ENCODE results near the gene PHF19.

PHF19 gene

DNA sequence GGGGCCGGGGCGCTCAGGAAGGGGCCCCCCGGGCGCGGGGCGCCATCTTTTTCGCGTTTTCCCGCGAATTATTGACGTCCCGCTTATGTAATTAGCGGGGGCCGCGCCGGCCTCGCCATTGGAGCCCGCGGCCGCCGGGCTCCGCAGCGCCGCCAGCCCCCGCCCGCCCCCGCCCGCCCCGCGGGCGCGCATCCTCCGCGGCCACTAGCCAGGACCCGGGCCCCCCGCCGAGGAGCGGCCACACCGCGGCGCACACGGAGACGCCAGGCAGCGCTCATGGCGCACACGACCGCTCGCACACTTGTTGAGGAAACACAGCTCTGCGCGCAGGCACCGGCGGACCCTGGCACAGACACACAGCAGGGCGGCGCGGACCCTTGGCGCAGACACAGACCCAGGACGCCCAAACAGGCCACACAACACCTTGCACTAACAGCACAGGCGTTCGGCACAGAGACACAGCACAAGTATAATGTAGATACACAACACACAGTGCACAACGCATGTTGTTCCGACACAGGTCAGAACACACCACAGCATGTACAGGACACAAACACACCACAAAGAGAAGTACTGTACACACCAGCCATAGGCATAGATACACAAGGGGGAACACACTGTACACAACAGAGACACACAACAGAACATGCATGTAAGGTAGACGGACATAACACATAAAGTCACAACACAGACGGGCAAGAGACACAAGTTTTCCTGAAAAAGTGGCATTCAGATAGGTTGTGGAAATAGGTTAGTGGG lies 467 bp upstream of the PHF19 start:
- no peak overlapping the region for H2AFZ ChIP-seq (ENCODE audit: low read depth, low read length, severe bottlenecking)

DNA sequence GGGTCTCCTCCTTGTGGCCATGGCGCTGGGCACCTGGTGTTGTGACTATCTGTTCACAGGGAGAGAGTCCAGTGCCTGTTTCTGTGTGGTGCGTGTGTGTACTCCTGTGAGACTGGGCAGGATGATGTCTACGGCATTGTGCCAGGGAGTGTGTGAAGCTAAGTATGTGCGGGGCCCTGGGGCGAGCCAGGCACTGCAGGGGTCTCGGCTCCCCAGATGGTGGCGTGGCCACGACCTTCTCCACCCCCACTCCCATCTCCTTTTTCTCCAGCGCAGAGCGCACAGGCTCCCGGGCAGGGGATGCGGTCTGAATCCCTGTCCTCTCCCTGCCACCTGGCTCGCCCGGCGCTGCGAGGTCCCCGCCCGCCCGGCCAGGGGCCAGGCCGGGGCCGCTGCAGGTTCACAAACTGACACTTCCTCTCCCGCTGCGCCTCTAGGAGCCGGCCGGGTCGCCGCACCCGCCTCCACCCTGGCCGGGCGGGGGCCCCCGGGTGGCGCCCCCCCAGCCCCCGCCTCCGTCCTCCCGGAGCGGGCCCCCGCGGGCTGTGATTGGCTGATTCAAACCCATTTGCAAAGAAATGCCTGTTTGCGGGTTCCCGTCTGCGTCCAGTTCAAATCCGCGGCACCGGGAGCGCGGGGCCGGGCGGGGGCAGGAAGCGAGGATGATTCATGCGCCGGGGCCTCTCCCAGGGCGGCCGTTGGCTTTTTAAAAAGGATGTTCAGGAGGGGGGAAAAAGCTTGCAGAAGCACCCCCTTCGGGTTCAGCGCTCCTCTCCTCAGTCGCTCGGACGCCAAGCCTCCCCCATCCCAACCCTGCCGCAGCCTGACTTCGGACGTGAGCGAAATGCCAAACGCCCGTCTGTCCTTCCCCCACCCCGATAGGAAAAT lies 790 bp downstream of the PHF19 start:
- Histone ChIP-seq H3K9me2 (replicated peaks; ENCODE audit: insufficient read depth, low read length) (no peaks in the 10 kb centered on the region), H2AFZ (ENCODE audit: low read depth, low read length, severe bottlenecking) (peak overlapping the region; percentile 28), H3K36me3 (ENCODE audit: low read length) (peaks cover 11% of the 10 kb centered on the region; the same call in 1 of the 2 replicates), H4K20me1 (ENCODE audit: low read depth, low read length) (no peaks in the 10 kb centered on the region), H3K27ac (ENCODE audit: low read depth, low read length) (peak overlapping the region; percentile 99), H3K9ac (ENCODE audit: low read length) (peak overlapping the region; percentile 100), H3K27me3 (ENCODE audit: low read length) (no peaks in the 10 kb centered on the region), H3K79me2 (ENCODE audit: insufficient read depth, low read length) (peaks cover 8% of the 10 kb centered on the region; the same call in 1 of the 2 replicates), H3F3A (ENCODE audit: insufficient read depth) (peaks cover 74% of the 10 kb centered on the region), H3K4me3 (ENCODE audit: insufficient read depth, low read length, poor library complexity, severe bottlenecking) (peak overlapping the region; percentile 98), H3K9me3 (ENCODE audit: insufficient read depth, low read length) (no peaks in the 10 kb centered on the region), H3K4me2 (ENCODE audit: low read depth, low read length, poor library complexity, severe bottlenecking) (peak overlapping the region; percentile 93)
- TF ChIP-seq EZH2phosphoT487 (conservative IDR thresholded peaks at IDR 0.05; ENCODE audit: low read length) = no peak
- TF ChIP-seq, protein P1, sequence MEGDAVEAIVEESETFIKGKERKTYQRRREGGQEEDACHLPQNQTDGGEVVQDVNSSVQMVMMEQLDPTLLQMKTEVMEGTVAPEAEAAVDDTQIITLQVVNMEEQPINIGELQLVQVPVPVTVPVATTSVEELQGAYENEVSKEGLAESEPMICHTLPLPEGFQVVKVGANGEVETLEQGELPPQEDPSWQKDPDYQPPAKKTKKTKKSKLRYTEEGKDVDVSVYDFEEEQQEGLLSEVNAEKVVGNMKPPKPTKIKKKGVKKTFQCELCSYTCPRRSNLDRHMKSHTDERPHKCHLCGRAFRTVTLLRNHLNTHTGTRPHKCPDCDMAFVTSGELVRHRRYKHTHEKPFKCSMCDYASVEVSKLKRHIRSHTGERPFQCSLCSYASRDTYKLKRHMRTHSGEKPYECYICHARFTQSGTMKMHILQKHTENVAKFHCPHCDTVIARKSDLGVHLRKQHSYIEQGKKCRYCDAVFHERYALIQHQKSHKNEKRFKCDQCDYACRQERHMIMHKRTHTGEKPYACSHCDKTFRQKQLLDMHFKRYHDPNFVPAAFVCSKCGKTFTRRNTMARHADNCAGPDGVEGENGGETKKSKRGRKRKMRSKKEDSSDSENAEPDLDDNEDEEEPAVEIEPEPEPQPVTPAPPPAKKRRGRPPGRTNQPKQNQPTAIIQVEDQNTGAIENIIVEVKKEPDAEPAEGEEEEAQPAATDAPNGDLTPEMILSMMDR (IDR thresholded peaks at IDR 0.05; ENCODE audit: insufficient read depth, low read length, poor library complexity, severe bottlenecking) = no peak

More for the DNA sequence above, 467 bp upstream of the PHF19 start:
- no peaks in the 10 kb centered on the region for H4K20me1 ChIP-seq (ENCODE audit: low read depth, low read length)
- no peaks in the 10 kb centered on the region for H3K9me2 ChIP-seq (replicated peaks; ENCODE audit: insufficient read depth, low read length)
- 0 out of 2 replicates have a peak, but pooled peaks cover 7% of the 10 kb centered on the region for H3K36me3 ChIP-seq (ENCODE audit: low read length)
- H3F3A ChIP-seq (ENCODE audit: insufficient read depth) = peaks cover 63% of the 10 kb centered on the region
- H3K79me2 ChIP-seq (ENCODE audit: insufficient read depth, low read length) = peaks cover 8% of the 10 kb centered on the region; the same call in 1 of the 2 replicates
- H3K9ac ChIP-seq (ENCODE audit: low read length) = peak overlapping the region; percentile 78
- no peaks in the 10 kb centered on the region for H3K9me3 ChIP-seq (ENCODE audit: insufficient read depth, low read length)
- TF ChIP-seq, protein P1 (IDR thresholded peaks at IDR 0.05; ENCODE audit: insufficient read depth, low read length, poor library complexity, severe bottlenecking) = no peak
- no peak for TF ChIP-seq EZH2phosphoT487 (conservative IDR thresholded peaks at IDR 0.05; ENCODE audit: low read length)
- H3K27me3 ChIP-seq (ENCODE audit: low read length) = no peaks in the 10 kb centered on the region
- H3K4me3 ChIP-seq (ENCODE audit: insufficient read depth, low read length, poor library complexity, severe bottlenecking) = peak overlapping the region; percentile 46
- peak overlapping the region; percentile 80 for H3K4me2 ChIP-seq (ENCODE audit: low read depth, low read length, poor library complexity, severe bottlenecking)
- peak overlapping the region; percentile 92 for H3K27ac ChIP-seq (ENCODE audit: low read depth, low read length)

GRCh38 chr9:120875643-120875953 lies 1.4 kb downstream of the PHF19 start:
- Histone ChIP-seq H3K9me3 (ENCODE audit: insufficient read depth, low read length) (no peaks in the 10 kb centered on the region), H3K9ac (ENCODE audit: low read length) (peak overlapping the region; percentile 100), H3F3A (ENCODE audit: insufficient read depth) (peaks cover 79% of the 10 kb centered on the region), H3K4me2 (ENCODE audit: low read depth, low read length, poor library complexity, severe bottlenecking) (peak overlapping the region; percentile 93), H3K27ac (ENCODE audit: low read depth, low read length) (peak overlapping the region; percentile 99), H3K9me2 (replicated peaks; ENCODE audit: insufficient read depth, low read length) (no peaks in the 10 kb centered on the region), H3K4me3 (ENCODE audit: insufficient read depth, low read length, poor library complexity, severe bottlenecking) (peak overlapping the region; percentile 98), H3K79me2 (ENCODE audit: insufficient read depth, low read length) (peaks cover 8% of the 10 kb centered on the region; the same call in 1 of the 2 replicates), H3K27me3 (ENCODE audit: low read length) (no peaks in the 10 kb centered on the region), H2AFZ (ENCODE audit: low read depth, low read length, severe bottlenecking) (no peak overlapping the region), H3K36me3 (ENCODE audit: low read length) (peaks cover 14% of the 10 kb centered on the region; the same call in 1 of the 2 replicates), H4K20me1 (ENCODE audit: low read depth, low read length) (no peaks in the 10 kb centered on the region)
- TF ChIP-seq, protein P1 (IDR thresholded peaks at IDR 0.05; ENCODE audit: insufficient read depth, low read length, poor library complexity, severe bottlenecking) = no peak
- TF ChIP-seq EZH2phosphoT487 (conservative IDR thresholded peaks at IDR 0.05; ENCODE audit: low read length) = no peak

Data from SU-DHL-6 (cell line).